Measurements from ENCODE around the gene CRYBG1. TPM values are rescaled to one million over a fixed set of nuclear protein-coding genes. Genes with fewer than 3 reads are reported as not detected.

CRYBG1 gene
- total RNA-seq, 1 experiment from 2014 or later = 2.3 TPM

GRCh38 chr6:106442395-106442794 lies 81.9 kb downstream of the CRYBG1 start:
- H3K27me3 ChIP-seq = peaks cover 44% of the 10 kb centered on the region
- H3K36me3 ChIP-seq = no peaks in the 10 kb centered on the region
- H3K4me3 ChIP-seq = no peak overlapping the region
- DNase-seq = no peak
- no peaks in the 10 kb centered on the region for H3K9me3 ChIP-seq

GRCh38 chr6:106444777-106445507 lies 84.4 kb downstream of the CRYBG1 start:
- Histone ChIP-seq H3K36me3 (no peaks in the 10 kb centered on the region), H3K4me3 (no peak overlapping the region), H3K27me3 (peaks cover 35% of the 10 kb centered on the region), H3K9me3 (no peaks in the 10 kb centered on the region)
- DNase-seq = no peak

DNA sequence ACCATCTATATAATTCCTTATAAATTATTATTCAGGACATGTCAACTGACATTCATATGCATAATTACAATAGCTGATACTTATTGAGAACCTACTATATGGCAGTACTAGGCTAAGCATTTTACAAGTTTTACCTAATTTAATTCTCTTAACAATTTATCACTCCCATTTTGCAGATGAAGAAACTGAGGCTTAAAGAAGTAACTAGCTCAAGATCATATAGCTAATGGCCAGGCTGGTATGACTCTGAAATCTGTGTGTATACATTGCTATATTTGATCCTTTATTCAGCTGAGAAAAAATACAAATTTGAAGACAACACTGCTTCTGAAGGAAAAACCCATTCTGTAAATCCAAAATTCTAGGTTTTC lies 85.0 kb downstream of the CRYBG1 start:
- Histone ChIP-seq H3K36me3 (no peaks in the 10 kb centered on the region), H3K9me3 (no peaks in the 10 kb centered on the region), H3K4me3 (no peak overlapping the region), H3K27me3 (peaks cover 32% of the 10 kb centered on the region)
- no peak for DNase-seq

DNA sequence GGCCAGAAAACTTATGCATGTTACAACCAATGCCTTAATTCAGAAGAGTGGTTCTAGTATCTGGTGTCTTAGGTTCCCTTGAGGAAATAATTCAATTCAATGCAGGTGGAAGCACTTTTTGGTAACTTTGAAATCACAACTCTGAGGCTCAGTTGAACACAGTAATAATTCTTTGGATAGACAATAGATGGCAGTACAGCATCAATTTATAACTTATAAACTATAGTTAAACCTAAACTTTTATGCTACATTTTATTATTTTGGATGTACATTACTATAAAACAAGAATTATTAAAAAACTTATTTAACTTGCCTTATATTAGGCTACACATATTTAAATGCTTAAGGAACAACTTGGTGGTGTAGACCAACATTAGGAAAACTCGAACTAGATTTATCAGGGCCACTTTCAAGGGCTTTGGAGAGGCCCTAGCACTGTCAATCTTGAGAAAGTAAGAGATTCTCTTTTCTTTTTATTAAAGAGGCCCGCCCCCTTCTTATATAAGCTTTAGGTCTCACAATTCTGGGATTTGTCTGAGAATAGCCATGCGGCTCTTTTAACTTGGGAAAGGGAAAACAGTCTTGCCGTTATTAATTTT lies 85.9 kb downstream of the CRYBG1 start:
- Histone ChIP-seq H3K27me3 (peaks cover 23% of the 10 kb centered on the region), H3K9me3 (no peaks in the 10 kb centered on the region), H3K36me3 (no peaks in the 10 kb centered on the region), H3K4me3 (no peak overlapping the region)
- DNase-seq = no peak

GRCh38 chr6:106446983-106447382 lies 86.5 kb downstream of the CRYBG1 start:
- H3K9me3 ChIP-seq = no peaks in the 10 kb centered on the region

DNA sequence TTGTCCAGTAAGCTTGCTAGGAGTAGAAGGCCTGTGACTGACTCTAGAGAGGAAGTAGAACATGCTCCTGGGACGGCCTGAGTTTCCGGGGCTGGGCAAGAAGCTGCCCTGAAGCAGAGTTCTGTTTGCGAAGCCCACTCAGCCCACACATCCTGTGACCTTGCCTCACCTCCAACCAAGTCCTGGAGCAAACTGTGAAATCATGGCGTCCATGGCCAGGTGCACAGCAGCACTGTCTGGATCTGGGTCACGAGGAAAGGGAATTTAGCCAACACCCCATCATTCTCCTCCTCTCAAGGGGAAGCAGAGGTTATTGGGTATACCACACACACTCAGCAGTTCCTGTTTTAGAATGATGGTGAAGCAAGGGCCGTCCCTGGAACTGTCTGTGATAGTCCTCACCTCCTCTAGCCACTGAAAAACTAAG lies 87.5 kb downstream of the CRYBG1 start:
- no peak for DNase-seq
- H3K4me3 ChIP-seq = no peak overlapping the region
- no peaks in the 10 kb centered on the region for H3K36me3 ChIP-seq
- H3K9me3 ChIP-seq = no peaks in the 10 kb centered on the region
- peaks cover 10% of the 10 kb centered on the region for H3K27me3 ChIP-seq

More at GRCh38 chr6:106446983-106447382, 86.5 kb downstream of the CRYBG1 start:
- H3K36me3 ChIP-seq = no peaks in the 10 kb centered on the region
- DNase-seq = no peak
- H3K27me3 ChIP-seq = peaks cover 19% of the 10 kb centered on the region
- H3K4me3 ChIP-seq = no peak overlapping the region

DNA sequence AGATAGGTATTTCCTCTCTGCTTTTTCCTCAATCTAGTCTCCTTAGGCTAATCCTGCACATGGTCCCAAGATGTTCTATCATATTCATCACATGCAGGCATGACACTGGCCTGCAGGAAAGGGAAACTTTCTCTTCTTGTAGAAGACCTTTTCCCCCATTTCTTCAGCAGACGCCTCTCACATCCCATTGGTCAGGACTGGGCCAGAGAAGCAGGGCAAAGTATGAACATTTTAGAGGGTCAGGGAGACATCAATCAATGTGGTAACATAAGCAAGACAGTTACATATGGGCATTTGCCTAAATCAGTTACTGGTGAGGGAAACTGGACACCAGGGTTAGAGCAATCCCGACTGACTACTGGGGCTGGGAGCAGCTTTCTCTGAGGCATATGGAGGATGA lies 90.1 kb downstream of the CRYBG1 start:
- no peaks in the 10 kb centered on the region for H3K27me3 ChIP-seq
- DNase-seq = no peak
- no peaks in the 10 kb centered on the region for H3K9me3 ChIP-seq
- no peaks in the 10 kb centered on the region for H3K36me3 ChIP-seq
- H3K4me3 ChIP-seq = no peak overlapping the region

DNA sequence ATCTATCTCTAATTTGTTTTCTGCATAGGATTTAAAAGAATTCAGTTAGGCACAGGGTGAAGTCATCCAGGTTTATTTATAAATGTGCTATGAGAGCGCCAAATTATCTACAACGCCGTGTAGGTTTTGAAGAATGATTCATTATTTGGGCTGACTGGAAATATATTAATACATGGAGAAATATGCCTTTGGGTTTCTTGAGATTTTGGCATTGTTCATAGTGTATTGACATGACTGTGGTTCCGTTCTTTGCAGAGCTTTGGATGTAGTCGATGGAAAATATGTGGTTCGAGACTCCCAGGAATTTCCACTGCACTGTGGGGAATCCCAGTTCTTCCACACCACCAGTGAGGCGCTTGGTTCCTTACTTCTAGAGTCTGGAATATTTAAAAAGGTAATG lies 90.9 kb downstream of the CRYBG1 start:
- DNase-seq = no peak
- Histone ChIP-seq H3K4me3 (no peak overlapping the region), H3K36me3 (no peaks in the 10 kb centered on the region), H3K27me3 (no peaks in the 10 kb centered on the region), H3K9me3 (no peaks in the 10 kb centered on the region)

GRCh38 chr6:106452628-106453027 lies 92.1 kb downstream of the CRYBG1 start:
- DNase-seq = no peak

GRCh38 chr6:106453756-106454367 lies 93.3 kb downstream of the CRYBG1 start:
- no peaks in the 10 kb centered on the region for H3K36me3 ChIP-seq
- DNase-seq = no peak
- H3K4me3 ChIP-seq = no peak overlapping the region
- no peaks in the 10 kb centered on the region for H3K27me3 ChIP-seq
- H3K9me3 ChIP-seq = no peaks in the 10 kb centered on the region

More at GRCh38 chr6:106452628-106453027, 92.1 kb downstream of the CRYBG1 start:
- H3K4me3 ChIP-seq = no peak overlapping the region
- no peaks in the 10 kb centered on the region for H3K27me3 ChIP-seq
- no peaks in the 10 kb centered on the region for H3K36me3 ChIP-seq
- no peaks in the 10 kb centered on the region for H3K9me3 ChIP-seq

- Histone ChIP-seq H3K4me3 (no peak overlapping the region), H3K27me3 (no peaks in the 10 kb centered on the region), H3K36me3 (no peaks in the 10 kb centered on the region), H3K9me3 (no peaks in the 10 kb centered on the region)
- no peak for DNase-seq
Measured at GRCh38 chr6:106456756-106457155, 96.2 kb downstream of the CRYBG1 start.

- Histone ChIP-seq H3K4me3 (no peak overlapping the region), H3K36me3 (no peaks in the 10 kb centered on the region), H3K27me3 (no peaks in the 10 kb centered on the region), H3K9me3 (no peaks in the 10 kb centered on the region)
- no peak for DNase-seq
Measured at GRCh38 chr6:106458021-106458986, 97.8 kb downstream of the CRYBG1 start.

DNA sequence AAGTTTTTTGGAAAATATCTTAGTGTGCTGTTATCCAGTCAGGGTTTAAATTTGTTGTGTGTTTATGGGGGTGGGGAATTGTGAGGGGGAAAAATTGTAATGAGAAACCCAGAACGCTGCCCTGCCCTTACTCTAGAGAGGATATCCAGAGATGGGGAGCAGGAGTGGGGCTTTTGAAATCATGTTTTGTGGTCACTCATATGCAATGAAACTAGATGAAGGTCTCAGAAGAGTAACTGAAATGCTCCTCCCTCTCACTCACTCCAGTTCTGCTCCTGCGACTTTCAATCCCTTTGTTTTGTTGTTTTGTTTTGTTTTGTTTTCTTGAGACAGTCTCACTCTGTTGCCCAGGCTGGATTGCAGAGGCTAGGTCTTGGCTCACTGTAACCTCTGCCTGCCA lies 100.0 kb downstream of the CRYBG1 start:
- Histone ChIP-seq H3K4me3 (no peak overlapping the region), H3K36me3 (no peaks in the 10 kb centered on the region), H3K27me3 (no peaks in the 10 kb centered on the region), H3K9me3 (no peaks in the 10 kb centered on the region)
- no peak for DNase-seq

DNA sequence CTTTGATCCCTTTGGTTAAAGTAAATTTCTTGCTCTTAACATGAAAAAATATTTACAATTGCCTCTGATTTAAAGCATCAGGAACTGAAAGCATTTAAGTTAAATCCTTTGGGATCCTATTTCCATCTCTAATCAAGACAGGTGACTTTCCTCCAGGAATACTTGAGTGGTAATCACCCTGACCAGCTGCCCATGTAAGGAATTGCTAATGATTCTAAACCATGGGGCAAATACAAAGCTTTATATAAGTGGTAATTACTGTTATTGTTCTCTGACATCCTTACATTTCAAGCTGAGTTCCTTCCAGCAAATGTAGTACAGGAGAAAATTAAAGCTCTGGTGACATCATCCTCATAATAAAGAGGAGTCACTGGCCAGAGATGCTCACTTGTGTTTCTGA lies 100.6 kb downstream of the CRYBG1 start:
- no peak for DNase-seq
- Histone ChIP-seq H3K27me3 (no peaks in the 10 kb centered on the region), H3K4me3 (no peak overlapping the region), H3K36me3 (no peaks in the 10 kb centered on the region), H3K9me3 (no peaks in the 10 kb centered on the region)

- no peak for DNase-seq
- Histone ChIP-seq H3K4me3 (no peak overlapping the region), H3K9me3 (no peaks in the 10 kb centered on the region), H3K27me3 (peaks cover 2% of the 10 kb centered on the region; the same call in 1 of the 2 replicates), H3K36me3 (no peaks in the 10 kb centered on the region)
Measured at GRCh38 chr6:106462923-106463557, 102.5 kb downstream of the CRYBG1 start.

GRCh38 chr6:106466211-106466610 lies 105.7 kb downstream of the CRYBG1 start:
- H3K4me3 ChIP-seq = no peak overlapping the region
- no peaks in the 10 kb centered on the region for H3K9me3 ChIP-seq
- DNase-seq = no peak
- H3K36me3 ChIP-seq = no peaks in the 10 kb centered on the region
- peaks cover 2% of the 10 kb centered on the region; the same call in 1 of the 2 replicates for H3K27me3 ChIP-seq

Data from MG63 (cell line).